ENCODE data around the gene COX10.
"Not testable (repeated sequence)": the region's sequence is repeated elsewhere in the genome, so short reads cannot be mapped to it uniquely, and the experiment has no call there.

The COX10 gene

DNA sequence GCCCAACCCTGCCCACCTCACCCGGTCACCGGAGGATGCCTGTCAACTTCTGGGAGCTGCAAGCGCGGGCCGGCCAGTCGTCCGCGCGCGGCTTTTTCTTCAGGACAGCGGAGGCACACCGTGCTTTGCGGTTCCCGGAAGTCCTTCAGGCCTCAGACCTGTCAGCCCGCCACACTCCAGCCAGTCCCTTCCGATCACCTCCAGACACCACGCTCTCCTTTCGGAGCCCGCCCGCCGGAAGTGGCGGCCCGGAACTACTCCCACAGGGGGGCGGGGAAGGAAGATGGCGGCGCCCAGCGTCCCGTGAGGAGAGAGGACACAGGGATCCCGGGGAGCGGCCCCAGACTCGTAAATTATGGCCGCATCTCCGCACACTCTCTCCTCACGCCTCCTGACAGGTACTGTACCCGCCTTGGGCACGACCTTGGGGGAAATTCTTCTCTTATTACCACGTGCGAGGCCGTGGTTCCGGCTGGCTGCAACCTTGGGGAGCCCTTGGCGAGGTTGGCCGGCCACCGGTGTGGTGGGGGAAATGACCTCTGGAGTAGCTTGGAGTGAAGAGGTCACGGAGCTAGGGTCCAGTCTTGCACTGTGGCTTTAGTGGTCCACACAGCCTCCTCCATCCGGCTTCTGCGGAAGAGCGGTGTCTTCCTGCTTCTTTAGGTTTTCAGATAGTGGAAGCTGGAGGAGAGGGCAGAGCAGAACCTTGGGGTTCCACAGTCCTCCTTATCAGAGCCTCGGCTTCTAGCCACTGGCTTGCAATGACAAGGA is at the start of gene COX10:
COX10 (plus strand) TSS at position 254 of the 771 bp plus-strand sequence; CDS start at position 356, 102 bp downstream.
- peak within 1 kb of the TSS in 20 of 21 experiments; percentile 58 to 94 (median 89) for H3K27ac ChIP-seq

DNA sequence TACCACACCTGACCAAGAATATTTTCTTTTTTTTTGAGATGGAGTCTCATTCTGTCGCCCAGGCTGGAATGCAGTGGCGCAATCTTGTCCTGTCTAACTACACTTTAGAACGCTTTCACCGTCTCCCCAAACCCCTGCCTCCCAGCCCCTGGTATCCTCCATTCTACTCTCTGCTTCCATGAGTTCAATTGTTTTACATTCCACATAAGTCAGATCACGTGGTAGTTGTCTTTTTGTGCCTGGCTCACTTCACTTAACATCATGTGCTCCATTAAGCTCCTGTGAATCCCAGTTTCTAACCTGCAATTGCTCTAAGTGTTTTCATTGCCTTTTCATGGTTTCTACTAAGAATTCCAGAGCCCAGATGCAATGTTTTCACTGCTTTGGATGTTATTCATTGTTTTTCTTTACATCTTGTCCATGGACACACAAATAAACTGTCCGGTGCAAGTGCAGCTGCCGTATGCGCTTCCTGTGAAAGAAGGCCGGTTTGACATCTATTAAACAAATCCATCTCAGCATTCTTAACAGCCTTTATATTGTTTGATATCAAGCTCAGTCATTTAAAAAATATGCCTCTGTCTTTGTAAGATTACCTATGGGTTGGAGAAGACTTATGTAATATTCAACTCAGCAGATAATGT is 47.5 kb upstream of the COX10 start:
- not testable (repeated sequence) for H3K4me3 ChIP-seq, H3K27ac ChIP-seq

More for the DNA sequence above, at the start of gene COX10:
- H3K4me3 ChIP-seq, result peak within 1 kb of the TSS; percentile 71 to 99 (median 88)

DNA sequence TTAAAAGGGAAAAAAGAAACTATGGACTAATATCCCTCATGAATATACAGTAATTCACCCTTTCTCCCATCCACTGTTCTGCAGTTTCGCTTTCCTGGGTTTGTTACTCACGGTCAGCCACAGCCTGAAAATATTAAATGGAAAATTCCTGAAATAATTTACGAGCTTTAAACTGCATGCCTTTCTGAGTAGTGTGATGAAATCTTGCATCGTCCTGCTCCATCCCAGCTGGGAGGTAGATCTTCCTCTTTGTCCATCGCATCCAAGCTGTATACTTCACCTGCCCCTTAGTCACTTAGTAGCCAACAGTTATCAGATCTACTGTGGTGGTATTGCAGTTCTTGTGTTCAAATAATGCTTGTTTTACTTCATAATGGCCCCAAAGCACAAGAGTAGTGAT is 39.5 kb upstream of the COX10 start:
- not testable (repeated sequence) for H3K27ac ChIP-seq, H3K4me3 ChIP-seq

DNA sequence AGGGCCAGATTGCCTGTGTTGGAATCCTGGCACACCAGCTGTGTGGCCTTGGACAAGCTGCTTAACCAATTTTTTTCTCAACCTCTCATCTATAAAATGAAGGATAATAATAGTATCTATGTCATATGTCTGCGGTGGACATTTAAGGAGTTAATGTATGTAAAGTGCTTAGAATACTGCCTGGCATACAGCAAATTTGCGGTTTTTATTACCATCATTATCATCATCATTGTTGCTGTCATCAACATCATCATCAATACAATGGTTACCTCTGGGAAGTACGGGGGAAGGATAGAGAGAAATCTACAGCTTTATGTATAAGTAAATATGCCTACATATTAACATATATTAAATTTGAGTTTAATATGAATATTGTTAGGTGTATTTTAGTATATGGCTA is 37.1 kb upstream of the COX10 start:
- no peak overlapping the region for H3K27ac ChIP-seq
- no peak overlapping the region for H3K4me3 ChIP-seq

DNA sequence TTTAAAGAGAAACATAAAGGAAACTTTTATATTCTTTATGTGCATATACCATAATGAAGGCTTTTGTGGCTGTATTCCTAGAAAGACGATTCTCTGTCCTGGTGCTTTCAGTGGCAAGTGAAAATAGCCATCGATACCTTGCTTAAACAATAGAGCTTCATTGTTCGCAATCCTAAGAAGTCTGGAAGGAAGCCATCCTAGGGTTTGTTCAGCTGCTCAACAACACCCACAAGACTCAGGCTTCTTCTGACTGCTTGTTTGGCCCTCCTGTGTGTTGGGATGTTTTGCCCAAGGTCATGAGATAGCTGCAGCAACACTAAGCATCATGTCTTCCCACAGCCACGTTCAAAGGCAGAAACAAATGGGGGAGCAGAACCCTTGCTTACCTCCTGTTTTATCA is 36.1 kb upstream of the COX10 start:
- Histone ChIP-seq H3K27ac (no peak overlapping the region), H3K4me3 (no peak overlapping the region)

DNA sequence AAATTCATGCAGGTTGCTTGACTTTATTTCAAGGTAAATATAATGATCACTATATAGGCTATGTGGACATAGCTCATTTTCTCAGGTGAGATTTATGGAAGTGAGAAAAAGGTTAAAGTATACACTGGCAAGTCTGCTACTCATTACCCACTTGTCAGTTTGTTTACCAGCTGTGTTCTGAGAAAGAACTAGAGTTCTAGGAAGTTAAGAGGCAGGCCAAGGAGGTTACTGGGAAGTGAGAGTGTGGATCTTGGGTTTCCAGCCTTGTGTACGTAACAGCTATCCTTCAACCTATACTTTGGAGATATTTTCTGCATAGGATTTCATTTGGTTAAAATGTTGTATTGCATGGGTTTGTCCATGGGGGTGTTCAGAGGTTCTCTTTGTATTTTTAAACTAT is 31.9 kb upstream of the COX10 start:
- Histone ChIP-seq H3K4me3 (no peak overlapping the region), H3K27ac (no peak overlapping the region)

DNA sequence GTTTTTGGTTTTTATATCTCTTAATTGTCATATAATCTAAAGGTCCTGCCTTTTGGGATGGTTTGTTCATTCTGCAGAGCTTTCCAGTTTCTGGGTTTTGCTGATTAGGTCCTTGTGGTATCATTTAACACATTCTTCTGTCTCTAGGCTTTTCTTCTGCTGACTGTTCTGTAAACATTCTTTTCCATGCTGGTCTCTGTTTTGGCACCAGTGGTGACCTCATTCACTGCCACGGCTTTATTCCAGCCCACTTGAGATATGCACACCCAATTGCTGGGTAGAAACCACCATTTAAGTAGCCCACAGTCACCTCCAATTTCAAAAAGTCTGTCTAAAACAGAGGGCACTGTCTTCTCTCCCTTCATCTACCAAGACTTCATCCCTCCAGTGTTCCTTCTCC is 31.1 kb upstream of the COX10 start:
- Histone ChIP-seq H3K4me3 (no peak overlapping the region), H3K27ac (no peak overlapping the region)

DNA sequence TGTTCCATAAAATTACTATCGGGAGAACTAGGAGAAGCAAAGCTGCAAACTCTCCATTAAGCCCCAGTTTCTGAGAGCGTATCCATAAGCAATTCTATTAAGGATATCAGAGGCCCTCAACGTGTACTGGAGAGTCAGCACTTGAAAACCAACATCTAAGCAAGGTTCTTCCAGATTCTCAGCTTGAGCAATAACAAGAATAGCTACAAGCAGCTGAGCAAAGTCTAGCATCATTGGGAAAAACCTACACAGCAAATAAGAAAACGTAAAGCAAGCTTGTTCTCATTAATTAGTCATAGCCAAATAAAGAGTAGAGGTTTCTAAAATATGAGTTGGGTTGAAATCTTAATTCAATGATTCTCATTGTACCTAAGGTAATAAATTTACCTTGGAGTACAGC is 26.9 kb upstream of the COX10 start:
- no peak overlapping the region for H3K27ac ChIP-seq

DNA sequence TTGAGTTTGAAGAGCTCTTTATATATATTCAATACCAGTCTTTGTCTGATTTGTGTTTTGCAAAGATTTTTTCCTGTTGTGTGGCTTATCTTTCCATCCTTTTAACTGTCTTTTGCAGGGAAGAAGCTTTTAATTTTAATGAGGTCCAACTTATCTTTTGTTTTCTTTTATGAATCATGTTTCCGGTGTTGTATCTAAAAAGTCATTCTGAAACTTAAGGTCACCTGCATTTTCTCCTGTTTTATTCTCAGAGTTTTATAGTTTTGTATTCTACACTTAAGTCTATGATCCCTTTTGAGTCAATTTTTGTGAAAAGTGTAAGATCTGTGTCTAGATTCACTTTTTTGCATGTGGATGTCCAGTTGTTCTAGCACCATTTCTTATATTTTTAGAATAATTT is 24.6 kb upstream of the COX10 start:
- Histone ChIP-seq H3K4me3 (no peak overlapping the region), H3K27ac (no peak overlapping the region)

More for the DNA sequence above, 26.9 kb upstream of the COX10 start:
- no peak overlapping the region for H3K4me3 ChIP-seq

DNA sequence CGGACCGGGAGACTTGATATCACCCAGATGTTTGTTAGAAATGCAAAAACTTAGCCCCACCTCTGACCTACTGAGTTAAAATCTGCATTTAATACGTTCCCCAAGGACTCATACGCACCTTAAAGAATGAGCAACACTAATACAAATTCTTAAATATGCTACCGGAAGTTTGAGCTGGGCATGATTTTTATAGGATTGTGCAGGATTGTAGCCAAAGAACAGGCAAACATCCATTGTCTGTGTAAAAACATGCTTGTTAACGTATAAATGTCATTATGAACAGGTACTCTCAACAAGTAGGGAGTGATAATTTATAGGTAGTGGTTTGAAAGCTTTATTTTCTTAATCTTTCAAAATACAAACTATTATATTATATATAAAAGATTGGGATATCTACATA is 22.3 kb upstream of the COX10 start:
- H3K4me3 ChIP-seq, result no peak overlapping the region
- H3K27ac ChIP-seq, result no peak overlapping the region

DNA sequence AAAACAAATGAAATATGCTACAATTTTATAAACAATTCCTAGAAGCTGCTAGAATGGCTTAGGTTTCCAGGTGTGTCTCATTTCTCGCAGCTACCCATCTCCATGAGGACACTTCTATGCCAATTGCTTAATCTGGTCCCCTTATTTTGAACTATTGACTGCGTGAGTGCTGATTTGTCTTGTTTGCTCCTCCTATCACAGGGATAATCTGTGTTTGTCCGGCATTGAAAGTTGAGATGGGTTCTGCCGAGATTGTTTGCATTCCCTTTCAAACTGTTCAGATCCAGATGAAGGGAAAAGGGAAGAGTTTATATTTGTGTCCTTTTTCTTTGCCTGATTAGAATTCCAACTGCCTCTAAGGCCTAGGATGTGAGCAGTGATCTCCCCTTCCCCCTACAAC is 21.7 kb upstream of the COX10 start:
- H3K4me3 ChIP-seq, result no peak overlapping the region
- H3K27ac ChIP-seq, result no peak overlapping the region

DNA sequence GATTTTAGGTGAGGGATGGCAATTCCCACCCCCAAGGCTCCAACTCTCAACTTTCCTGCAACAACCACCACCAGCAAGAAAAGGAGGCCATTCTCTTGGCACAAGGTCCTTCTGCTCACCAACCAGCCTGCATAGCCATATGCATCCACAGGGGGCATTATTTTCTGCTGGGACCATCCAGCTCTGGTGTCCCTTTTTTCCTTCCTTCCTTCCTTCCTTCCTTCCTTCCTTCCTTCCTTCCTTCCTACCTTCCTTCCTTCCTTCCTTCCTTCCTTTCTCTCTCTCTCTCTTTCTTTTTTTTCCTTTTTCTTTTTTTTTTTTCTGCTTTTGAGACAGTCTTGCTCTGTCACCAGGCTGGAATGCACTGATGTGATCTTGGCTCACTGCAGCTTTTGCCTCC is 21.1 kb upstream of the COX10 start:
- no peak overlapping the region for H3K27ac ChIP-seq
- no peak overlapping the region for H3K4me3 ChIP-seq

DNA sequence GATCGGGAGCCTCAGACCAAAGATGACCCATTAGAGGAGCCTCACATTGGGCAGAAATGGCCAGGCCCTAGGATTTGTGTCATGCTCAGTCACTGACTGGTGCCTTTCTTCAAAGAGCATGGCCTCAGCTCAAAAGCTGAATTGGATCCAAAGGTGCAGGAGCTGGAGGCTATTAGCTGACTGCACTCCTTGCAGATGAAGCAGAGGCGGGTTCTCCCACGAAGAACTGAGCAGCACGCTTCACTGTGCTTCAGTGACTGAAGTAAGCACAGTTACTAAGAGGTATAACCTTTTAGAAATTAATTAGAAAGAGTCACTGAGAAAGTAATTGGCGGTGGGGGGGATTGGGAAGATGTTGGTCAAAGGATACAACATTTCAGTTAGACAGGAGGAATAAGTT is 18.7 kb upstream of the COX10 start:
- H3K27ac ChIP-seq, result no peak overlapping the region

DNA sequence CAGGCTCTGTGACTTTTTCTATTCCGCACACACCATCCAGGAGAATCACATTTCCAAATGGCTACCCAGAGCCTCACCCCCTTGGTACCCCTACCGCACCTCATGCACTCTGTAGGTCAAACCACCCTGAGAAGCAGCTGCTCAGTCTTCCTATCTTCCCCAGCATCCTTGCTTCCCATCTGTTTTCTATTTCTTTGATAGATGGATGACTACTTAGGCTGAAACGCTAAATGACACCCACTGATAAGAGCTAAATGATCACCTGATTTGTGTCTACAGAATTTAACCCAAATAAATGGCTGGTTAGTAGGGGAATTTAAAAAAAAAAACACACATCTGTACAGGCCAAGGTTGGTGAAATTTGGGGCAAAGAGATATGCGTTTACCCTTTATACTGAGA is 17.6 kb upstream of the COX10 start:
- H3K4me3 ChIP-seq, result no peak overlapping the region
- no peak overlapping the region for H3K27ac ChIP-seq

More for the DNA sequence above, 18.7 kb upstream of the COX10 start:
- H3K4me3 ChIP-seq, result no peak overlapping the region

DNA sequence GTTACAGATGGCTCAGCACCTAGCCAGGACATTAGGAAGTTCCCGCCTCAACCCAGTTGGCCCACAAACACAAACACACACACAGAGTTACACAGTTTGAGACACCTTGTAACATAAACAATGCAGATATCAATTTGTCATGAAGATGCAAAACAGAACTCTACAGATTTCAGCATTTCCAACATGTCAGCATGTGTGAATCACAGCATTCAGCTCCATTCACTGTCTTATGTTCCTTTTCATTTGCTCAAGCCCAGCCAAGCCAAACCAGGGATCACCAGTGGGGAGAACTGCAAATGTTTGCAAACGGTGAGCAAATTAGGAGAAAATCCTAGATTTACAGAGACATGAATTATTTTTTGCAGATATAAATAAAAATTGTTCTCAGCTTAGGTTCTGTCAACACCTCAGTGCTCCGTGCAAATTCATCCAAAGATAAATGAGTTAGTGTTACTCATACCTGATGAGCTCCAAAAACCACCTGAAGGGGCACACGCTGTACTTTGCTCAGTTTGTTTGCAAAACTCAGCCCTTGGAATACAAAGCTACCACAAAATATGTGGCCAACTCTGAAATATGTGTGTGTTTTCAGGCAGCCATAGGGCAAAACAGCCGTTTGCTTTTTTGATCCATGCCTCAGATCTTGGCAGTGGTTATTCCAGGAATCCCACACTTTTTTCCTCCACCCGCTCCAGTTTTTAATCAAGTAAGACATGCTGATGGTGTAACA is 16.3 kb upstream of the COX10 start:
- H3K27ac ChIP-seq, result no peak overlapping the region
- no peak overlapping the region for H3K4me3 ChIP-seq

DNA sequence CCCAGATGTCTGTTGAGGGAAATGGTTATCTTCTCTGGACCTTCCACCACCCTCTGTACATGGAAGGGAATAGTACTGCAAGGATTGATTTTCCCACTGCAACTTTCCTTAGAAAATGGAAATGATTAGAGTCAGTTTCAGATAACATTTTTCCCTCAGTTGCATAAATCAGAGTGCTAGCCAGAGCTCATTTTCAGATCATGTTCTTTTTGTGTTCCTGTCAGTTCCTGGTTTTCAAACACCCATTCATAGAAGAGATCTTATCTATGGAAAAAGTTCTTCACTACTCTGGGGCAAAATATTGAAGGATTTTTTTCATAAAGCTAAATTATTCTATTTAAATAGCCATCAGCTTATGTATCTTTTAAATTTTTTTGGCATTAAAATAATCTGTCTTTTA is 11.7 kb upstream of the COX10 start:
- no peak overlapping the region for H3K27ac ChIP-seq

DNA sequence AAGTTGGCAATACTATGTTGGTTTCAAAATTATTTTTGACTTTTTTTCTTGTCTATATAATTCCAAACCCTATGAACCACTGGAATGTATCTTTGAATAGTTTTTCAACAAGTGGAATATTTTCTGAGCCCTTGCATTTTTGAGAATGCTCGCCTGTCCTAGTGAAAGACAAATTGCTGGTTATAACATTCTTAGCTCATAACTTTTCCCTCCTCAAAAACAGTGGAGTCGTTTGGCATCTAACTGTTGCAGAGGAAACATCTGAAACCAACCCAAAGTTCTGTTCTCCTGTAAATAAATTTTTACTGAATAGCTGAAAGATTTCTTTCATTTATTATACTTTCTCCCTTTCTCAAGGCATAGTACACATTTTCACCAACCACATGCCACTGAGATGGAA is 11.3 kb upstream of the COX10 start:
- Histone ChIP-seq H3K4me3 (no peak overlapping the region), H3K27ac (no peak overlapping the region)

More for the DNA sequence above, 11.7 kb upstream of the COX10 start:
- H3K4me3 ChIP-seq, result no peak overlapping the region

DNA sequence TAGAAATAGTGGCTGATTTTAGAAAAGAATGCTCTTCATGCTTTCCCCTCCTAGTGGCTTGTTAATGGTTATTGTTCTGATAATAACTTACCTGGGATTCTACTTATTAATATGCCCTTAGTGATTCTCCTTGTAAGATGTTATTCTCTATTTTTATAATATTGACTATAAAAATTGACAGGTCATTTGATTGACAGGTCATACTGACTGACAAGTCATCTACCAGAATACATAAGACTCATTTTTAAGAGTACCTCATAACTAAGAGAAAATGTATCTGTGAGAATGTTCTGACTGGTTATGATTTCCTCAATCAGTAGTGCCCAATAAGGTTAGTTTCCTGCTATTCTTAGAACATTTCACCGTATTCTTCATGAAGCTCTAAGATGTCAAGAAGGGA is 8.6 kb upstream of the COX10 start:
- no peak overlapping the region for H3K27ac ChIP-seq
- H3K4me3 ChIP-seq, result no peak overlapping the region

DNA sequence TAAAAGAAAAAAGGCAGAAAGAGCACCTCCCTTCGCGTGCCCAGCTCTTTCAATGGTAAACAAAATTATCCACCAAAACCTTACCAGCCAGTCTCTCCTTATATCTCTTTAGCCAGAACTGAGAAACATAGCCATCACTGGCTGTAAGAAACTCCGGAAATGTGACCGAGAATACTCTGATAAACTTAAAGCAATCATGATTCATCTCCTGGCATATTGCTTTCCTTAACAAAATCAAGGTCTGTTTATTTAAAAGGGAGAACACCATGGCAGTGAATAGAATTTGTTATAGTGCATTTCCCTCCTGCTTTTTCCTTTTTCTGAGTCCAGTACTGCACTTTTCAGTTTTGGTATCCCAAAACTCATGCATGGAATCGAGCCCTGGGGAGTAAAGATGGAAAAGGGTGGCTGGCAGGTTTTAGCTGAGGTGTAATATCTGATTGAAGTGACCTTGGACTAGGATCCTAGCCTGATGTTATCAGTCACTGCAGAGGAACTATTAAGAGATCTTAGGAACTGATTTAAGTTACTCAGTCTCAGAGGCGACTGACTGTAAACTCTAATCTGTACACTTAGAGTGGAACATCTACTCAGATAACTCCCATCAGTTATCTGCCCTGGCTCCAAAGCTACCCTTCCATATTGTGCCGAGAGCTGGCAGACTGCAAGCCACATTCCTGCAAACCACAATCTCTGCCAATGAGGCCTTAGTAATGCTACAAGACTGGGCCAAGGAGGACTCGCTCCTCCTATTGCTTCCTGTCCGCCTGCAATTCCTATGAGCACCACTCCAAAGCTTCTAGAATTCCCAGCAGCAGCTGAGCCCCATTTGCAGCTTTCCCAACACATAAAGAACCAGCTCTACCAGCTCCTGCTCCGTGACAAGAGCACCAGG is 7.4 kb upstream of the COX10 start:
- peak overlapping the region in 9 of 21 experiments; percentile 0 to 57 (median 13) for H3K27ac ChIP-seq
- H3K4me3 ChIP-seq, result no peak overlapping the region

DNA sequence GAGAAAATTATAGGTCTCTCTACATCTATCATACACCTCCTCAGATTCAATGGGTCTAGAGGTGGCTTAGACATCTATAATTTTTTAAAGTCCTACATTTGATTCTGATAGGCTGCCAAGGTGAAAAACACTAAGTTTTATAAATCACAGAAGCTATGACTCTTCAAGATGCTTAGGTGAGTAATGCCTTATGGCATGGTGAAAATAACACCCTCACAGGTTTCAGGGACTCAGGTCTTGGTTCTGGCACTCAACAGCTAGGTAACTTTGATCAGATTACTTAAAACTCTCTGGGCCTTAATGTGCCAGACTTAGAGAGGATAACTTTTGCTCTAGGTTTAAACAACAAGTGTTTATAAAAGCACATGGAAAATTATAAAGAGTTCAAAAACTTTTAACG is 2.0 kb upstream of the COX10 start:
- Histone ChIP-seq H3K4me3 (no peak overlapping the region), H3K27ac (no peak overlapping the region)

Measured in skin epidermis (tissue), 12 donors.